ENCODE results near the gene MRGPRD.

DNA sequence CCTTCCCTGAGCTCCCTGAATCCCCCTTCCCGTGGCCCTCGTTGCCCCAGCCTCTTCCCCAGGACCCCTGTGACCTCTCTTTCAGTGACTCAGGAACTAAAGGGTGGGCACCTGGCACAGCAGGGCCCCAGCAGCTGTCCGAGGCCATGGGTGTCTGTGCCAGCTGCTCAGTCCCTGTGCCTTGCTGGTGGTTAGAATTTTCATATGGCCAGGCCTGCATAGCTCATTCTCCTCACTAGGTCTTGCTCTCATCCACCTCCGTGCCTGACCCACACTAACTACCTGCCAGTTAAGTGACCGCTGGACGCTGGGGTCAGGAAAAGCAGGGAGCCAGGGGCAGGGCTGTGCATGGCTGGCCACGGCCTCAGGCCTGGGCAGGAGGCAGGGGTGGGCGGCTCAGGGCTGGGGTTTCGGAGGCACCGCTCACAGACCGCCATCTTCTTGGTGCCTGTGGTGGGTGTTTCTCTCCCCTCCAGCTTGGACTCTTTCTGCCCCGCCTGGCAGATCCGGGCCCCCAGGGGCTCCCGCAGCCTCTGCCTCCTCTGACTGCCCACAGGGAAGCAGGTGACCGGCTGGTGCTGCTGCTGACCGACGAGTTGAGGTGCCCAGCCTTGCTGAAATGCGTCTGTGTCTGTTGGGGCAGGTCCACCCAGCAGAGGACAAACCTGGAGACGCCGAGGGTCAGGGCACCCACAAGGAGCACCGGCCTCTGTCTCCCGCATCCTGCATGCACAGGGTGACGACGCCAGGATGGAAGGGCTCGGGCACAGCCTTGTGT is 20.3 kb downstream of the MRGPRD start:
- no peak for TF ChIP-seq TAF1 (IDR thresholded peaks at IDR 0.05; ENCODE audit: borderline replicate concordance, insufficient read depth, low read length)
- TF ChIP-seq, protein P1, sequence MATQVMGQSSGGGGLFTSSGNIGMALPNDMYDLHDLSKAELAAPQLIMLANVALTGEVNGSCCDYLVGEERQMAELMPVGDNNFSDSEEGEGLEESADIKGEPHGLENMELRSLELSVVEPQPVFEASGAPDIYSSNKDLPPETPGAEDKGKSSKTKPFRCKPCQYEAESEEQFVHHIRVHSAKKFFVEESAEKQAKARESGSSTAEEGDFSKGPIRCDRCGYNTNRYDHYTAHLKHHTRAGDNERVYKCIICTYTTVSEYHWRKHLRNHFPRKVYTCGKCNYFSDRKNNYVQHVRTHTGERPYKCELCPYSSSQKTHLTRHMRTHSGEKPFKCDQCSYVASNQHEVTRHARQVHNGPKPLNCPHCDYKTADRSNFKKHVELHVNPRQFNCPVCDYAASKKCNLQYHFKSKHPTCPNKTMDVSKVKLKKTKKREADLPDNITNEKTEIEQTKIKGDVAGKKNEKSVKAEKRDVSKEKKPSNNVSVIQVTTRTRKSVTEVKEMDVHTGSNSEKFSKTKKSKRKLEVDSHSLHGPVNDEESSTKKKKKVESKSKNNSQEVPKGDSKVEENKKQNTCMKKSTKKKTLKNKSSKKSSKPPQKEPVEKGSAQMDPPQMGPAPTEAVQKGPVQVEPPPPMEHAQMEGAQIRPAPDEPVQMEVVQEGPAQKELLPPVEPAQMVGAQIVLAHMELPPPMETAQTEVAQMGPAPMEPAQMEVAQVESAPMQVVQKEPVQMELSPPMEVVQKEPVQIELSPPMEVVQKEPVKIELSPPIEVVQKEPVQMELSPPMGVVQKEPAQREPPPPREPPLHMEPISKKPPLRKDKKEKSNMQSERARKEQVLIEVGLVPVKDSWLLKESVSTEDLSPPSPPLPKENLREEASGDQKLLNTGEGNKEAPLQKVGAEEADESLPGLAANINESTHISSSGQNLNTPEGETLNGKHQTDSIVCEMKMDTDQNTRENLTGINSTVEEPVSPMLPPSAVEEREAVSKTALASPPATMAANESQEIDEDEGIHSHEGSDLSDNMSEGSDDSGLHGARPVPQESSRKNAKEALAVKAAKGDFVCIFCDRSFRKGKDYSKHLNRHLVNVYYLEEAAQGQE (IDR thresholded peaks at IDR 0.05; ENCODE audit: insufficient read depth in 1 of 2, low read depth in 2 of 2, low read length in 2 of 2): no peak
- no peak for TF ChIP-seq POLR2AphosphoS5 (IDR thresholded peaks at IDR 0.05; ENCODE audit: low read depth, low read length)
- TF ChIP-seq SIN3A (IDR thresholded peaks at IDR 0.05; ENCODE audit: borderline replicate concordance, insufficient read depth, low read length): no peak
- TF ChIP-seq FOXP2 (optimal IDR thresholded peaks at IDR 0.05; ENCODE audit: borderline replicate concordance, extremely low read depth, extremely low read length, insufficient read depth): no peak

Measured in PFSK-1 (cell line).